ENCODE data around the gene LGI2.

Gene LGI2

DNA sequence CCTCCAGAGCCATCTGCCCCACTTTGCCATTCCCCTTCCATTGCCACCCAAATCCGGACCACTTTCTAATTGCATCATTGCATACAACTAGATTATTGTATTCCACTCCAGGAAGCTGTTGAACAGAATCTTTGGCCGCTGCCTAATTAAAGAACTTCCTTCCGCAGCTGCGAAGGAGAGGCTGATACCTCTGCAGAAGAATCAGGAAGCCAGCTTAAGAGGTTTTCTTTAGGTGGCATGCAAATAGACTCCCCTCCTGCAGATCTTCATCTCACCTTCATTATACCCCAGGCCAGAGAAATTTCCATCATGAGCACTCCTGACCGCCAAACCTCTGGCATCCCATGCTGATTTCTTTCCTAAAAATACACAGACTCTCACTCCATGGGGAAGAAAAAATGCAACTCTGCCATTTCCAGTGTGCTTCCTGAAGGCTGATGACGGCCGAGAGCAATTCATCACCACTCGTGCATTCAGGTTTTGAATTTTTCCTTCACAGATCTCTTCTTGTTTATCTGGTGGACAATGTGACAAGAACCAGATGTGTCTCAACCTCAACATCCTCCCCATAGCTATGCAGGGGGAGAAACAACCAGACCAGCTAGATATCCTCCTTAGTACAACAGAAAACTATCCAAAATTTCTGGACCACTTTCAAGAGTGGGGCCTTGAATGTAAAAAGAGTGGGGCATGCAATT, 31.2 kb downstream of the LGI2 start:
- no peak for DNase-seq

DNA sequence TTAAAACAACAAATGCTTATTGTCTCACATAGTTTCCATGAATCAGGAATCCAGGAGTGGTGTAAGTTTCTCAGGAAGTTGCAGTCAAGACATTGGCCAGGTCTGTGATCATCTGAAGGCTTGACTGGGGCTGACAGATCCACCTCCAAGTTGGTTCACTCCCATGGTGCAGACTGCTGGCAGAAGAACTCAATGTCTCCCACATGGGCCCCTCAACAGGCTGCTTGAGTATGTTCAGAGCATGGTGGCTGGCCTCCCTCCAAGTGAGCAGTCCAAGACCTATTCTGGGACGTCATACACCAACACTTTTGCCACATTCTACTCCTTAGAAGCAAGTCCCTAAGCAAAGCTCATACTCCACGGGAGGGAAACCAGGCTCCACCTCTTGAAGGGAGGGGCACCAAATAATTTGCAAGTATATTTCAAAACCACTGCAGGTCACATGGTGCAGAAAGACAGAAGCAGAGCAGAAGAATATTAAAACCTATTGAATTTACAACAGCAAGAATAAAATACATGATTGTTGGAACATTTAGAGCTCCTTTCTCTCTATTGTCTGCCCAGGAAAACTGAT, 35.3 kb downstream of the LGI2 start:
- DNase-seq: no peak

DNA sequence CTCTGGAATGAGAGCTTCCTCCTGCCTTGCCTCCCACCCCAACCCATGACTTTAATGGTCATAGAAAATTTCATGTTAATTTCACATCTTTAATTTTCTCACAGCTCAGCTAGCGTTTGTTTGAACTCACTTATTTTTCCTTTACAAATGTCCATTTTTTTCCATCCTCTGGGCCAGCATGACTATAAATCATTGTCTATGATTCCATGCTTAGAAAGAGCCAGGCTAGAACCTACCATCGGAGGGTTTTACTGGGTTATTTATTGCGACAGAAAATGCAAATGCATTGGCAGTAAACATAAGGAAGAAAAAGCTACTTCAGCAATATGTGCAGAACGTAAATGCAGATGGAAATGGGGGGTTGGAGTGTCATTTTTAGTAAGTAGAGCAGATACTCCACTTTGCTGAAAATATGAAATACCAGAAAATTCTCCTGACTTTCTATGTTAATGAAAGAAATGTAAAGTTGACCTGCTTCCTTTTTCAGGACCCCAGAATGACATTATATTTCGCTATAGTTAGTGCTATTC, 37.1 kb downstream of the LGI2 start:
- no peak for DNase-seq

DNA sequence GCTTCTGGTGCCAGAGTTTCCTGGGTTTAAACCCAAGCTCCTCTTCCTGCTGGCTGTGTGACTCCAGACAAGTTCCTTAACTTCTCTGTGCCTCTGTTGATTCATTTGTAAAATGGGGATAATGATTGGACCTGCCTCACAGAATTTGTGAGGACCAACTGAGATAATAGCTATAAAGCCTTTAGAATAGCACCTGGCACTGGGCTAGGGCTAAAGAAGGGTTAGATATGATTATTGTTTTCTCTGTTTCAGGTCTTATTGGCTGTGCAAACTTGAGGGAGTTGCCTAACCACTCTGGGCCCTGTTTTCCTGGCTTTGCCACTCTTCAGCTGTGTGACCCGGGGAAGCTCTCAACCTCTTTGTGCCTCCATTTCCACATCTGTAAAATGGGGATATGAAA, 37.8 kb downstream of the LGI2 start:
- no peak for DNase-seq

DNA sequence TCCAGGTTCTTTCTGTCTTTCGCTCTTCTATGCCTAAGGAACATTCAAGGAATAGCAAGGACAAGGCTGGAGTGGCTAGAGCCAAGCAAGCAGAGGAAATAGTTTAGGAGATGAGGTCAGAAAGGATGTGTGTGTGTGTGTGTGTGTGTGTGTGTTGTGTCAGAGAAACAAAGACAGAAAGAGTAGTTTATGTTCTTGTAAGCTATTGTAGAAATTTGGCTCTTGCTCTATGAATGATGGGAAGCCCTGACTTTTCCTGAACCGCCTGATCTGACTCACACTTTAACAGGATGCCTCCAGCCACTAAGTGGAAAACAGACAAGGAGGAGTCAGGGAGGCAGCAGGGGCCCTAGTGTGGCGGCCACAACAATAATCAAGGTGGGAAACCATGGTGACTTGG, 39.7 kb downstream of the LGI2 start:
- DNase-seq: no peak

DNA sequence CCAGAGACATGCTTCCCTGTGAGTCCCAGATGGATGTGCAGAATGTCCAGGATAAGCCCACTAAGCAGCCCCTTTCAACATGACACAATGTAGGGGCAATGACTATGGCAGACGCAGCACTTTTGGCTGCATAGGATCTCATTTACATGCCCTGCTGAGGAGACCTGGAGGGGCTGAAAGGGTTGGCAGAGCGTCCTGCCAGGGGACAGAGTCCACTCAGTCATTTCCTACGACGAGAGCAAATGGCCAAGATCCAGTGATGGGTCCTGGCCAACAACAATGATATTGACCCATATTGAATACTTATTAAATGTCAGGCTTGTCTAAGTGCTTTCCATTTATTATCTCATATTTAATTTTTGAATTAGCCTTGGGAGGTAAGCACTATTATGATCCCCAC, 41.4 kb downstream of the LGI2 start:
- no peak for DNase-seq

DNA sequence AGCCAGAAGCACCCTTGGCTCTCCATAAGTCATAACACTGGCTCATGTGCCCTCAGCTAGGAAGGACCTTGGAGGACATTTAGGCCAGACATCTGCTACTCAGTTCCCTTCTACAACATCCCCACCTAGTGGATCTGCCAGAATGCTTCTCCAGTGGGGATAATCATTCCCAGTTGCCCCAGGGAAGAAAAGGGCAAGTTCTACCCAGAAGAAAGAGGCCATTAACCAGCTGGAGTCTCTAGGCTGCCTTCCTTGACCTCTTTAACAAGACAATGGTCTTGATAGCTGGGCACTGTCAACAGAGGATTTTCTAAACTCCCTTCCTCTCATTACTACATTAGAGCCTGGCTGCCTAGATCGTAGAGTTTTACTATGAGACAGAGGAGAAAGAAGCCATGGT, 42.0 kb downstream of the LGI2 start:
- peak in 1 of 51 donors; percentile 6 for DNase-seq

DNA sequence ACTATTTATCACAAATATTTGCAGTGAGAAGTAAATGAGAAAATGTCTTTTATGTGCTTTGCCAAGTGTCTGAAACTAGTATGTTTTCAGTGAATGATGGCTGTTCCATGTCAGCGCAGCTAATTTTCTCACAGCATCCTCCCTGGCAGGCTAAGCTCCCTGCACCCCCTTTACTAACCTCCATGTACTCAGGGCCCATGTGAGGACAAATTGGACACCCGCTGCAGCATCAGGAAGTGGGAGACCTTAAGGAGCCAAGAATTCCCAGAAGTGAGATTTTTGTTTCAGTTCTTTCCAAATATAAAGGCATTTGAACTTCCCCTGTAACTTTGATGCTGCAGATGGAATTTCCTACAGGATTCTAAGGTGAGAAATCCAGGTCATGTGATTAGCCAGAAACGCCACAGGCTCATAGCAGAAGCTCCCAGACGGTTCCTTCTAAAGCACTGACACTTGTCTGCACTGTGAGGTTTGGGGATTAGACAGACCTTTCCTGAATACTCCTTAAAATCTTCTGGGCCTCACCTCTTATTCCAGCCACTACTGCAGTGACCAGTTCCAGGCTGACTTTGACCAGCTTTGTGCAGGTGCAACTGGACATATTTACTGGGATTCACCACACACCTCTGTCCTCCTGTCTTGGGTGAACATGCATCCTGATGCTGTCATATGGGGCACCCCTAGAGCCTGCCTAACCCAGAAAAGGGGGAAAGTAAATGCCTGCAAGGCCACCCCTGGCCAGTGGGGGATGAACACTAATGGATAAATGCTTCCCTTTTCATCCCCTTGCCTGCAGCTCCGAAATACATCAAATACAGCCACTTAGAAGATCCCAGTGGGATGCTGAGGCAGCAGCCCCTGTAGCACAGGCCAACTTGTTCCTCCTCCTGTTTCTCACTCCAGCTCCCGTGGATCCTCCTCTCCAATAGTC, 45.9 kb downstream of the LGI2 start:
- no peak for DNase-seq

DNA sequence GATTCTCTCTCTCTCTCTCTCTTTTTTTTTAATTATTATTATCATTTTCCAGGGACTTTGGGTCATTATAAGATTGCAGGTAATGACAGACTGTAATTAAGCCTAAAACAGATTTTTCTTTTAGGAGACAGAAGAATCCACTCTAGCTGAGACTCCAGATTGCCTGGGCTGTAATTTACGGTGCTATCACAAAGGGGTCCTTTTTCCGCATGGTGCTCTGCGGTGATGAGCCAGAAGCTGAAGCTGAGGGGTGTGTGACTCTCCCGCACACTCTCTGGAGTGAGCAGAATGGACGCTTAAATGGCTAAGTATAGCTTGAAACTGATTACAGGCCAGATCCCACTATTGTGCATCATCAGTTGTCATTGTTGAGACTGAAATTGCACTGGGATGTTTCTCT, 50.0 kb downstream of the LGI2 start:
- no peak for DNase-seq

DNA sequence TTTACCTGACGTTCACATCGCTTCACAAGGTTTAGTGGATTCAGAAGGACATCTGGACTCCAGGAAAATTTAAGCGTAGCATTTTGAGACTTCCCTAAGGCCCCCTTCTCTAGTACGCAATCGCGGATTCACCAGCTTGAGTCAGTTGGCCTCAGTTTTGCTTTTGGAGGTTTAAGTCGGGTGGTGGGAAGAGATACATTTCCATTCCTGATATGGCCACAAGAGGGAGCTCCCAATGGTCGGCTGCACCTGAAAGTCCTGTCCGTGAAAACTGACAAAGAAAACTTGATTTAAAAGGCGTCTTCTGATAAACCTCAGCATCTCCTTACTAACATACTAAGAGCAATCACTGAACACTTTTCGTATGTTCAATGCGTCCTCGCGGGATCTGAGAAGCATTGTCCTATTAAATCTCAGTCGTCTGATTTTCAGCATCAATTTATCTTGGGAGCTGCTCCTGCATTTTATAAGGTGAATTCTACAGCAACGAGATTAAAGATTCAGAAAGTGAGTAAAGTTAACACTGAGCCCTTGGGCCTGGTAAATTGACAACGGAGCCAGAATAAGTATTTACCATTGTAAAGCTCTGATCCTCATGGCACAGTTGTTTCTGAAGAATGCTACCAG, 50.6 kb downstream of the LGI2 start:
- peak in 32 of 51 donors; percentile 0 to 63 (median 22) for DNase-seq

DNA sequence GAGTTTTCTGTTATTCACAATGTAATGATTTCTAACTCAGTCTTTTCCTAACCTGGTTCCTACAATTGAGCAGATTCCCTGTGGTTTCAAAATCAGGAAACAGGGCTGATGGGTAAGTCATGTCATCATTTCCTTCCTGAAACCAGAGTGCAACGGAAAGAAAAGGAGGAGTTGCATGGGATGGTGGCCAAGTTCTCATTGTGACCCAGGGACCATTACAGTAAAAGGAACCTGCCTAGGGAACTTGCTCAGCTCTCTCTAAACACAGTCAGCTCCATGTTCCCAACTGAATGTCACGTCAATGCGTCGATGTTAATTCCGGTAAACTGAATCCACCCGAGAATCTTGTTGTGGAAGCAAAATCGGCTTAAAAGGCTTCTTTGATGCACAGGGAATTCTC, 51.2 kb downstream of the LGI2 start:
- peak in 8 of 51 donors; percentile 5 to 27 (median 16) for DNase-seq

DNA sequence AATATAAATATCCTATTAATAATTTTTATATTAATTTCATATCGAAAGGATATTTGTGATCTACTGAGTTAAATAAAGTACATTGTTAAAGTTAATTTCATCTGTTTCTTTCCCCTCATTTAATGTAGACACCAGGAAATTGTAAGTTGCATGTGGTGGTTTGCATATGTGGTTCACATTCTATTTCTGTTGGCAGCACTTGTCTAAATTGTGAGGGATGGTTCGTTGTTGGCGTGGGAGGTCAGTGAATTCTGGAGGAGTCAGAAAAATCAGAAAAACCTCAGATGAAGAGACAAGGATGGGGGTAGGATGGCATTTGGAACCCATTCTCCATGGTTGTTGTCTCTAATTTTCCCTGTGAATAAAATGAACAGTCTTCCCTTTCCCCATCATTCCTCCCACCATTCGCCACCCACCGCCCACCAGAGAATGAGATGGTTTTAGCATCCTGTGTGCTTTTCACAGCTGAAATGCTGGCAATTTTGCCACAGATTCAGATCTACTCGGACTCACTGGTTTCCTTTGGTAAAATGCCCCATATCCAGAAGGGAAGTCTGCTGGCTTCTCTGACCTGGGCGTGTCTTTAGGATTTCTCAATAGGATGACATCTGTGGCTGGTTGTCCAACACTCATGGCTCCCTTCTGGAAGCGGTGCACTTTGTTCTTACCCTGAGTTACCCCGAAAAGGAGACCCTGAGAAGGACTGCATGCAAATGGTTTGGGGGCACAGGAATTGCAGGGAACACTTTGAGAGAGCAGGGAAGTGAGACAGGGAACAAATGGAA, 52.3 kb downstream of the LGI2 start:
- no peak for DNase-seq

DNA sequence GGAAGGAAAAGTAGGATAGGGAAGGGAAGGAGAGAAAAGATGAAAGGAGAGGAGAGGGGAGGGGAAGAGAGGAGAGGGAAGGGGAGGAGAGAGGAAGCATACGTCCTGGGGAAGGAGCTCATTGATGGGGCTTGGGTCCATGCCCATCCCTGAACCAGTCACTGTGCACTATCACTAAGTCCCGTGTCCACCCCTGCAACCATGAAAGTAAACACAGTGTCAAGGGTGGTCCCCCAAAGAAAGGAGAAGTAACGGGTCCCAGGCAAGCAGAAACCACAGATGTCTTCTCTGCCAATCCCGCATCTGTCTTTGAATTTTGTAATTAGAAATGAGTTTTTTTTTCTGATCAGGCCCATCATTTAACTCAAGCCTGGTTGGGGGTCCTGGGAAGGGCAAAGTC, 55.2 kb downstream of the LGI2 start:
- no peak for DNase-seq

DNA sequence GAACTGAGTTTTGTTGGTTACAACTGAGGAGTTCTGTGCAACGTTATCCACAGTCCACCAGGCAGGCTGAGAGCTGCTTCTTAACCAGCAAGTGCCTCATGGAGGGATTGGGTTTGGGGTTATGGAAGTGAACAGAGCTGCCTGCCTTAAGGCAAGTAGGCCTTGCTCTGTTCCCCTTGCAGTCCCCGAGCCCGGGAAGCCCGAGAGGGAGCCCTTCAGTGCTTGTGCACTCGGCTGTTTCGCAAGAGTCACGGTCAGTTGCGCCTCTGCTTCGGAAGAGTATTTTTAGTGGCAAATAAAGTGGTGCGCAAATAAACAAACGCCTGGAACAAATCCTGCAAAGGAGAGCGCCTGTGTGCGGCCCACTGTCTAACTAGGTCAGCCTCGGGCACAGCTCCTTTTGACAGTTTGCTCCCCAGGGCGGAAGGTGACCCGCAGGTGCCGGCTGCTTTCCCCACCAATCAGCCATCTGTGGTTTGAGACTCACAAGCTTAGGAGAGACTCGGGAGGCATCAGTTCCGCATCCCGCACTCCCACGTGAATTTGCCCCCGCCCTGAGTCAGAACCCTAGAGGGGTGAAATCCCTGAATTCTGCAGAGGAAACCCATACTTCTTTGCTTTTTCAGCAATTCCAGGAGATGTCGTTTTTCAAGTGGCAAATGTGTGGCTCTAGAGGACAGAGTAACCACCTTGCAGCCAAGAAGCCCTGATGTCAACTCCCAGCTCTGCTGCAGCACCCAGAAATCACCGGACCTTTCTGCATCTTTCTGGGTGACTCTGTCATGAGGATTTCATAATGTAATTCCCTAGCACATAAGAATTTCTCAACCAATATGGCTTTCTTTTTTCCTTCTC, 56.8 kb downstream of the LGI2 start:
- peak in 16 of 51 donors; percentile 2 to 37 (median 15) for DNase-seq

DNA sequence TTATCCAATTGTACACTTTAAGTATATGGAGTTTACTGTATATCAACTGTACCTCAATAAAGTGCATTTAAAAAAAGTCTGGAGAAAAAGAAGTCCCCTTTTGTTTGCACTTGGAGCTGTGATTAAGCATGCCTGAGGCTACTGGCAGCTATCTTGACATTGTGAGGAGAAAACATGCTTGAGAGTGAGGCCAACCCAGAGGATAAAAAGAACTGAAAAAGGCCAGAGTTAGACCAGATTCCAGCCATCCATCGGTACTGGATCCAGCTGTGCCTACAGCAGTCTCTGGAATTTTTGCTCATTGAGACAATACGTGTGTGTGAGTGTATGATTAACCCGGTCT, 57.4 kb downstream of the LGI2 start:
- DNase-seq: no peak

DNA sequence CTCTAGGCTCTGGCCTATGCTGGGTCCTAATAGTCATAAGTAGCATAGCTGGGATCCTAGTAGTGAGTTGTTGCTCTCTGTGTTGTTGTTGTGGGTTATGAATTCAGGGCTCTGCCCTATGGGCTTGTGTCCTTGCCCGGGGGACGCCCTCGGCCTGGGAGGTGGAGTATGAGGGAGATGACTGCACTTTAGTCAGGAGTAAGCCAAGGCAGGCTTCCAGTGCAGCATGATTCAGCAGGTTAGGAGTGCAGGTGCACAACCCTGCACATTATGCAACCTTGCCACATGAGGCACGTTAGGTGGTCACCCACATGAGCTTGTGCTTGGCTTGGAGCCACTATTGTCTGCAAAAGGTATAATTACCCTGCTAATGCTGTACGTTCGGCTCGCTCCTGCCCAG, 59.6 kb downstream of the LGI2 start:
- DNase-seq: no peak

DNA sequence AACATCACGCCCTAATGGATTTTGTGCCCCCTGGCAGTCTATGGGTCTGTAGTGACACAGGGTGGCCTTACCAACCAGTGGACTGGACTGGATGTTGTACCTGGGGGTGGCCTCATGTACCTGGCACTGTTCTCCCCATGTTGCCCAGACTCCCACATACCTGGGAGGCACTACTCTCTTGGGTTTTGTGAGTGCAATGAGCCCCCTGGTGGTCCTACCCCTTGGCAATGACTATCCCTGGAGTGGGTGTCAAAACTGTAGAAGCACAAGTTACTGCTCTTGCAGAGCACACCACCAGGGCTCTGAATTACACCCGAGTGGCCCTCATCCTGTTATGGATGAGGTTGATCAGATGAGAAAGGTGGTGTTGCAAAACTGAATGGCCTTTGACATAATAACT, 60.1 kb downstream of the LGI2 start:
- no peak for DNase-seq

DNA sequence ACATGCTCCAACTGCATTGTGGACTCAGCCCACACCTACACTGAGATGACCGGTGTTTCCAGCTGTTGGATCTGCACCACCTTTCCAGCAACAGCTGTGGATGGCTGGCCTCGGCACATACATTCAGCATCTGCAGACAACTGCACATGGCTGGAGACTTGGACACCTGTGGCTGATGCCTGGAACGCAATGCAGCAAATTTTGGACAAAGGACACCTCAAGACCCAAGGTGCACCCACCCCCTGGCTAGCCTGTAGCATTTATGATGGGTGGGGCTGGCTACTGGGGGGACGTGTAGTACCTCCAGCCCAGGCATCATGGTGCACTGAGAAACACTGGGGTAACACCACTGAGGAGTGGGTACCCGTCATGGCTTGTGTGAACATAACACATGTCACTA, 60.6 kb downstream of the LGI2 start:
- no peak for DNase-seq

DNA sequence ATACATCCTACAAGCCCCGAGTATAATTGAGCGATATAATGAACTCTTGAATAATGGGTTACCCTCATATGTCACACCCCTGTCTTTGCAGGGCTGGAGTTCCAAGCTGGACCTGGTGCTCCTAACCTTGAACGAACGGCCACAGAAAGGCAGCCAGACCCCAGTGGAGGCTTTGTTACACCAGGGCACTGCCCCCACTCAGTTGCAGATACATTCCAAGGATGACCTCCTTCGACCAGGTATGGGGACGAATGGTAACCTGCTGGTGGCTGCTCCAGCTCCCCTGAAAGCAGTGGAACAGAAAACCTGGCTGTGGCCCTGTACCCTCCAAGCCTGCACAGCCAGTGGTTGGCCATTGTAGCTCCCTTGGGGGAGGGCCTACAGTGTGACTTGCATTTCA, 61.3 kb downstream of the LGI2 start:
- no peak for DNase-seq

DNA sequence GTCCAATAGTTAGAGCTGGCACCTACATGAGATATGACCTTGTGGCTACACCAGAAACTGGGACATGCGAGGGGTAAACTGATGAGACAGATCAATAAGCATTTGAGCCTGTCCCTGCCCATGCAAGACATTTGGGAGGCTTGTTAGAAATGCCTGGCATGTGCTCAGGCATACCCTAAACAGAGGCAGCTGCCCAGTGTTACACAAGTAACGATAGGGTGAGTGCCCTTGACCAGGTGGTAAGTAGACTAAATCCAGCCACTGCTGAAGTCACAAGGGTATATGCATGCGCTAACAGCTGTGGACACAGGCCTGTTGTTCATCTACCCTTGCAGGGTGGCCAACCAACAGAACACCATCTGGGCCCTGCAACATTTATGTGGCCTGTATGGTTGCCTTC, 61.8 kb downstream of the LGI2 start:
- no peak for DNase-seq

Data from hypothalamus (tissue), 51 donors.